Activated CD8-positive, alpha-beta memory T cell treated with anti-CD3 and anti-CD28 coated beads for 36 hours (primary cell): ENCODE data around the gene OR52K1. TPM values are rescaled to one million over a fixed set of nuclear protein-coding genes. Genes with fewer than 3 reads are reported as not detected.
"Not testable (repeated sequence)": the region's sequence is repeated elsewhere in the genome, so short reads cannot be mapped to it uniquely, and the experiment has no call there.

Source experiments
- CTCF ChIA-PET: fragments of 350-600 bp; sonication (Branson Sonifier 250); formaldehyde crosslinking; loops from one replicate; lab custom pipeline; 2021; ENCODE audit warnings: antibody characterized with exemption; lab: Charles Lee
- POLR2A ChIA-PET: fragments of 350-600 bp; sonication (Branson Sonifier 250); formaldehyde crosslinking; loops from one replicate; lab custom pipeline; 2021; ENCODE audit warnings: antibody characterized with exemption; lab: Charles Lee
- total RNA-seq, 2 experiments: library from RNA; stranded (reverse); gene quantifications; one replicate each; pipeline ENCODE4 v1.2.3, GENCODE V29; 2021

Gene OR52K1
- total RNA-seq, 2 experiments from 2014 or later, result not detected

- CTCF ChIA-PET, result no interaction called here
- POLR2A ChIA-PET, result no interaction called here
These were observed 1.2 kb upstream of the OR52K1 start for GRCh38 chr11:4481240-4481582.

- POLR2A ChIA-PET, result no interaction called here
- CTCF ChIA-PET, result no interaction called here
These were observed 1.9 kb downstream of the OR52K1 start for GRCh38 chr11:4484310-4484709.

GRCh38 chr11:4491405-4491804 is 9.0 kb downstream of the OR52K1 start:
- POLR2A ChIA-PET, result not testable (repeated sequence)
- CTCF ChIA-PET, result interaction anchor here (2.4 kb wide), 1 partner anchor 304 kb away, joined by 12 read pairs; no protein-coding TSS in a partner anchor

GRCh38 chr11:4491878-4492606 is 9.6 kb downstream of the OR52K1 start:
- POLR2A ChIA-PET, result no interaction called here
- CTCF ChIA-PET, result interaction anchor here (3.9 kb wide), 1 partner anchor 305 kb away, joined by 23 read pairs; no protein-coding TSS in a partner anchor

GRCh38 chr11:4493480-4493818 is 11.0 kb downstream of the OR52K1 start:
- ChIA-PET CTCF (interaction anchor here (0.6 to 3.9 kb wide), 4 partner anchors 9 to 306 kb away, joined by 3 to 23 read pairs (median 4); partner anchors contain the start of gene TRIM21), POLR2A (no interaction called here)

- CTCF ChIA-PET, result interaction anchor here (0.6 to 3.9 kb wide), 2 partner anchors 85 to 308 kb away, joined by 3 to 23 read pairs; no protein-coding TSS in a partner anchor
These were observed 13.0 kb downstream of the OR52K1 start for GRCh38 chr11:4495487-4495886.

GRCh38 chr11:4495986-4496385 is 13.5 kb downstream of the OR52K1 start:
- ChIA-PET POLR2A (no interaction called here), CTCF (interaction anchor here (0.6 kb wide), 1 partner anchor 85 kb away, joined by 3 read pairs; no protein-coding TSS in a partner anchor)

More at GRCh38 chr11:4495487-4495886, 13.0 kb downstream of the OR52K1 start:
- POLR2A ChIA-PET, result no interaction called here

- ChIA-PET POLR2A (no interaction called here), CTCF (no interaction called here)
These were observed 14.3 kb downstream of the OR52K1 start for GRCh38 chr11:4496557-4497248.

GRCh38 chr11:4508886-4509285 is 26.4 kb downstream of the OR52K1 start:
- ChIA-PET POLR2A (no interaction called here), CTCF (interaction anchor here (1.2 kb wide), 1 partner anchor 322 kb away, joined by 3 read pairs; no protein-coding TSS in a partner anchor)

GRCh38 chr11:4511282-4512245 is 29.1 kb downstream of the OR52K1 start:
- ChIA-PET CTCF (interaction anchor here (1.1 kb wide), 1 partner anchor 10 kb away, joined by 3 read pairs; no protein-coding TSS in a partner anchor), POLR2A (no interaction called here)

- ChIA-PET POLR2A (no interaction called here), CTCF (no interaction called here)
These were observed 31.8 kb downstream of the OR52K1 start for GRCh38 chr11:4514196-4514595.

GRCh38 chr11:4522339-4522738 is 39.9 kb downstream of the OR52K1 start:
- ChIA-PET CTCF (no interaction called here), POLR2A (no interaction called here)

GRCh38 chr11:4522752-4523151 is 40.3 kb downstream of the OR52K1 start:
- ChIA-PET CTCF (no interaction called here), POLR2A (no interaction called here)

GRCh38 chr11:4523666-4524065 is 41.2 kb downstream of the OR52K1 start:
- CTCF ChIA-PET, result no interaction called here
- POLR2A ChIA-PET, result no interaction called here

GRCh38 chr11:4527926-4528325 is 45.5 kb downstream of the OR52K1 start:
- POLR2A ChIA-PET, result no interaction called here
- CTCF ChIA-PET, result no interaction called here

- POLR2A ChIA-PET, CTCF ChIA-PET: not testable (repeated sequence)
These were observed 49.2 kb downstream of the OR52K1 start for GRCh38 chr11:4531686-4532085.

GRCh38 chr11:4539603-4540219 is 57.3 kb downstream of the OR52K1 start:
- ChIA-PET CTCF (interaction anchor here (1.0 to 7.2 kb wide), 3 partner anchors 334 to 357 kb away, joined by 3 to 47 read pairs (median 9); no protein-coding TSS in a partner anchor), POLR2A (no interaction called here)

- CTCF ChIA-PET, result interaction anchor here (0.5 to 7.2 kb wide), 2 partner anchors 354 to 1076 kb away, joined by 3 to 47 read pairs; no protein-coding TSS in a partner anchor
- POLR2A ChIA-PET, result no interaction called here
These were observed 58.6 kb downstream of the OR52K1 start for GRCh38 chr11:4541071-4541470.
